Karpas-422 (cell line): ENCODE data around the gene B3GAT3. TPM values are rescaled to one million over a fixed set of nuclear protein-coding genes. Genes with fewer than 3 reads are reported as not detected.

Source experiments
- DNase-seq: peaks from one replicate; pipeline ENCODE4 v3.0.0-alpha.2; 2015
- H2AFZ ChIP-seq: fragments of 200-600 bp; sonication (generic); 2 replicates; pipeline ENCODE4 v1.6.1; 2014; ENCODE audit warnings: antibody characterized with exemption, low read length, mixed read lengths
- H3K27ac ChIP-seq: fragments of 200-600 bp; sonication (generic); 2 replicates; pipeline ENCODE4 v1.5.1; 2014; ENCODE audit warnings: mild to moderate bottlenecking, low read length, moderate library complexity
- H3K27me3 ChIP-seq: fragments of 200-600 bp; sonication (generic); 2 replicates; pipeline ENCODE4 v1.6.1; 2014; ENCODE audit warnings: low read length, mixed read lengths
- H3K36me3 ChIP-seq: fragments of 200-600 bp; sonication (generic); 2 replicates; pipeline ENCODE4 v1.6.1; 2014; ENCODE audit warnings: low read length, mixed read lengths; ENCODE audit not compliant: insufficient read depth
- H3K4me1 ChIP-seq: fragments of 200-600 bp; sonication (generic); 2 replicates; pipeline ENCODE4 v1.6.1; 2014; ENCODE audit warnings: mild to moderate bottlenecking, low read length, mixed read lengths
- H3K4me2 ChIP-seq: fragments of 200-600 bp; sonication (generic); 2 replicates; pipeline ENCODE4 v1.6.1; 2014; ENCODE audit warnings: low read length, low read depth, mild to moderate bottlenecking; ENCODE audit not compliant: poor library complexity, severe bottlenecking
- H3K4me3 ChIP-seq: fragments of 200-600 bp; sonication (generic); 2 replicates; pipeline ENCODE4 v1.5.1; 2014; ENCODE audit warnings: mild to moderate bottlenecking, antibody characterized with exemption, low read length, mixed read lengths
- H3K79me2 ChIP-seq: fragments of 200-600 bp; sonication (generic); 2 replicates; pipeline ENCODE4 v1.6.1; 2014; ENCODE audit warnings: mild to moderate bottlenecking, low read length, mixed read lengths
- H3K9ac ChIP-seq: fragments of 200-600 bp; sonication (generic); 2 replicates; pipeline ENCODE4 v1.6.0; 2014; ENCODE audit warnings: low read length
- H3K9me2 ChIP-seq: fragments of 200-600 bp; sonication (generic), shearing (Covaris generic); replicated peaks from 2 replicates; pipeline ENCODE4 v1.6.0; 2014; ENCODE audit warnings: mild to moderate bottlenecking, low read length, moderate library complexity; ENCODE audit not compliant: insufficient read depth
- H3K9me3 ChIP-seq: fragments of 300-700, 200-600 bp; sonication (generic); 2 replicates; pipeline ENCODE4 v1.6.1; 2014; ENCODE audit warnings: low read length, mixed read lengths
- H4K20me1 ChIP-seq: fragments of 200-600 bp; sonication (generic); 2 replicates; pipeline ENCODE4 v1.6.1; 2014; ENCODE audit warnings: mild to moderate bottlenecking, antibody characterized with exemption, low read length, low read depth; ENCODE audit not compliant: insufficient read depth
- total RNA-seq: library from RNA; depleted of rRNA; stranded (reverse); fragments of >200 nt; shearing (Covaris generic); gene quantifications from 2 replicates; pipeline ENCODE4 v1.2.3, GENCODE V29; 2014; ENCODE audit warnings: low replicate concordance

B3GAT3 gene
- total RNA-seq, 1 experiment from 2014 or later, result 43.5 TPM

- Histone ChIP-seq H3K36me3 (peaks cover 7% of the 10 kb centered on the region; the same call in 1 of the 2 replicates), H3K4me1 (peaks cover 27% of the 10 kb centered on the region), H3K9me3 (no peaks in the 10 kb centered on the region), H3K9me2 (no peaks in the 10 kb centered on the region), H3K4me2 (no peak overlapping the region), H3K27ac (no peak overlapping the region), H3K79me2 (peaks cover 56% of the 10 kb centered on the region), H3K27me3 (no peaks in the 10 kb centered on the region), H4K20me1 (peaks cover 5% of the 10 kb centered on the region), H2AFZ (no peak overlapping the region), H3K4me3 (no peak overlapping the region), H3K9ac (no peak overlapping the region)
- no peak for DNase-seq
Measured at GRCh38 chr11:62648185-62648966, 26.6 kb upstream of the B3GAT3 start.

DNA sequence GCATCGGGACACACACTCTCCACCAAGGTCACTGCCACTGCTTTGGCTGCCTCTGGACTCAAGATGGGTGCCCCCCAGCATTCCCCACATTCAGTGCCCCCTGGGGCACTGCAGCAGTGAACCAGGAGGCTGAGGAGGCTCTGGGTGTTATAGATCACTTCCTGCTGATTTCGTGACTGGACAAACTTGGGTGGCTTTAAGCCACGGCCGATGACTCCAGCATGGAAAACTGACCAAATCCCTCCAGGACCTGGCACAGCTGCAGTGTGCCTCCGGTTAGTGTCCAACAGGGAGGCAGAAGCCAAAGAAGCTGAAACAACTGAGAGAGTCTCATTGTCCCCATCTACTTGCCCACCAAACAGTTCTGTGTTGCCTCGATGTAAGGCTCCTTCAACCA lies 25.8 kb upstream of the B3GAT3 start:
- H3K4me3 ChIP-seq, result no peak overlapping the region
- no peak overlapping the region for H3K4me2 ChIP-seq
- peaks cover 5% of the 10 kb centered on the region for H4K20me1 ChIP-seq
- H3K9me2 ChIP-seq, result no peaks in the 10 kb centered on the region
- no peak overlapping the region for H2AFZ ChIP-seq
- no peak overlapping the region; the same call in 1 of the 2 replicates for H3K9ac ChIP-seq
- no peaks in the 10 kb centered on the region for H3K9me3 ChIP-seq
- DNase-seq, result no peak
- H3K36me3 ChIP-seq, result peaks cover 12% of the 10 kb centered on the region; the same call in 1 of the 2 replicates
- H3K79me2 ChIP-seq, result peaks cover 59% of the 10 kb centered on the region
- H3K27me3 ChIP-seq, result no peaks in the 10 kb centered on the region
- no peak overlapping the region for H3K27ac ChIP-seq
- H3K4me1 ChIP-seq, result peaks cover 27% of the 10 kb centered on the region

- Histone ChIP-seq H3K9ac (peak overlapping the region; percentile 39; the same call in 1 of the 2 replicates), H4K20me1 (peaks cover 5% of the 10 kb centered on the region), H3K4me3 (0 out of 2 replicates have a peak overlapping the region, but pooled peaks have one; percentile 32), H3K27ac (no peak overlapping the region), H3K79me2 (peaks cover 59% of the 10 kb centered on the region), H3K4me2 (peak overlapping the region; percentile 54), H3K36me3 (peaks cover 13% of the 10 kb centered on the region; the same call in 1 of the 2 replicates), H3K27me3 (no peaks in the 10 kb centered on the region), H2AFZ (no peak overlapping the region), H3K9me2 (no peaks in the 10 kb centered on the region), H3K9me3 (no peaks in the 10 kb centered on the region), H3K4me1 (peaks cover 23% of the 10 kb centered on the region)
- no peak for DNase-seq
Measured at GRCh38 chr11:62646825-62647608, 25.2 kb upstream of the B3GAT3 start.

GRCh38 chr11:62645946-62646824 lies 24.4 kb upstream of the B3GAT3 start, which contains the start of gene GANAB:
Gene GANAB (minus strand): TSS chr11:62646613. CDS start chr11:62646599, 14 bp downstream.
- H3K4me3 ChIP-seq, result peak within 1 kb of the TSS; percentile 95
- no peaks in the 10 kb centered on the region for H3K27me3 ChIP-seq
- peak within 1 kb of the TSS; percentile 95 for H3K9ac ChIP-seq
- peak; percentile 99 for DNase-seq
- peaks cover 15% of the 10 kb centered on the region for H3K4me1 ChIP-seq
- peaks cover 13% of the 10 kb centered on the region; the same call in 1 of the 2 replicates for H3K36me3 ChIP-seq
- H4K20me1 ChIP-seq, result peaks cover 5% of the 10 kb centered on the region
- peak within 1 kb of the TSS; percentile 73 for H3K27ac ChIP-seq
- no peaks in the 10 kb centered on the region for H3K9me2 ChIP-seq
- H3K4me2 ChIP-seq, result peak within 1 kb of the TSS; percentile 72
- H3K79me2 ChIP-seq, result peaks cover 58% of the 10 kb centered on the region
- no peak within 1 kb of the TSS for H2AFZ ChIP-seq
- no peaks in the 10 kb centered on the region for H3K9me3 ChIP-seq

DNA sequence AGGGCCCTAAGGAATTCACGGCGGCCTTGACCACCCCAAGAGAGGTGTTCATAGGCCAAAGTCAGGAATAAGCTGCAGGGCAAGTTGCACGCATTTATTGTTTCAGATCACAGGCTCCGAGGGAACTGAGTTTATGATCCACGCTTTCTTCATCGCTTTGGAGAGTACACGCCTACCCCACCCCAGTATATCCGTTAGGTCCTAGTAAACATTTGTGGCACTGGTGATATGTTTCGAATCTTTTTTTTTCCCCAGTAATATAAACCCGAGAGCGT lies 23.8 kb upstream of the B3GAT3 start:
- H3K4me3 ChIP-seq, result peak overlapping the region; percentile 95
- H3K79me2 ChIP-seq, result peaks cover 57% of the 10 kb centered on the region
- H2AFZ ChIP-seq, result no peak overlapping the region

GRCh38 chr11:62644220-62644619 lies 22.4 kb upstream of the B3GAT3 start:
- no peak for DNase-seq
- Histone ChIP-seq H2AFZ (no peak overlapping the region), H3K9ac (no peak overlapping the region), H3K27me3 (no peaks in the 10 kb centered on the region), H3K4me1 (peaks cover 15% of the 10 kb centered on the region), H3K9me2 (no peaks in the 10 kb centered on the region), H3K4me2 (peak overlapping the region; percentile 72), H3K36me3 (peaks cover 15% of the 10 kb centered on the region; the same call in 1 of the 2 replicates), H4K20me1 (peaks cover 5% of the 10 kb centered on the region), H3K4me3 (no peak overlapping the region), H3K79me2 (peaks cover 61% of the 10 kb centered on the region), H3K9me3 (no peaks in the 10 kb centered on the region), H3K27ac (no peak overlapping the region)

More for the DNA sequence above, 23.8 kb upstream of the B3GAT3 start:
- Histone ChIP-seq H3K36me3 (peaks cover 11% of the 10 kb centered on the region; the same call in 1 of the 2 replicates), H3K27me3 (no peaks in the 10 kb centered on the region), H3K4me2 (peak overlapping the region; percentile 72), H3K4me1 (peaks cover 15% of the 10 kb centered on the region), H3K9ac (peak overlapping the region; percentile 95), H3K27ac (peak overlapping the region; percentile 73), H3K9me2 (no peaks in the 10 kb centered on the region), H4K20me1 (peaks cover 5% of the 10 kb centered on the region), H3K9me3 (no peaks in the 10 kb centered on the region)
- DNase-seq, result no peak

DNA sequence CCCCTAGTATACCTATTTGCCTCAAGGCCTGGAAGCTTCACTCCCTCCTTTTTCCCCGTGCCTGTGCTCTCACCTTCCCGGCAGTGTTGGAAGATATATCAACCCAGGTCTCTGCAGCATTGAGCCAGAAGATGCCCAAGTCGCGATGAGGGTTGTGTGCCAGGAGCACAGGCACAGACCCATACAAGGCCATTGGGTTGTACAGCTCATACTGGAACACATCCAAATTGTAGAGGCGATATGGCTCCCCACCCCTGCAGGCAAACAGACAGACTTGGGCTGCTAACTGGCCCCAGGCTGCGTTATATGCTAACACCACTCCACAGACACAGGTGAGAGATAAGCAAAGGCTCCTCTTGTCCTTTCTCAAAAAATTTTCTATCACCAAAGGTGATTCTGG lies 10.7 kb upstream of the B3GAT3 start:
- no peak overlapping the region for H2AFZ ChIP-seq
- no peaks in the 10 kb centered on the region for H3K27me3 ChIP-seq
- H3K9me2 ChIP-seq, result no peaks in the 10 kb centered on the region
- peaks cover 45% of the 10 kb centered on the region; the same call in 1 of the 2 replicates for H3K36me3 ChIP-seq
- DNase-seq, result no peak
- H3K4me3 ChIP-seq, result no peak overlapping the region
- H4K20me1 ChIP-seq, result no peaks in the 10 kb centered on the region
- no peaks in the 10 kb centered on the region for H3K9me3 ChIP-seq
- H3K79me2 ChIP-seq, result peaks cover 7% of the 10 kb centered on the region
- no peak overlapping the region for H3K4me2 ChIP-seq
- H3K4me1 ChIP-seq, result no peaks in the 10 kb centered on the region
- H3K27ac ChIP-seq, result no peak overlapping the region
- H3K9ac ChIP-seq, result no peak overlapping the region
